ENCODE results near the gene UFM1. TPM values are rescaled to one million over a fixed set of nuclear protein-coding genes. Genes with fewer than 3 reads are reported as not detected.

Gene UFM1
- total RNA-seq, 2 donors from 2014 or later: 37.6 to 71.0 TPM

DNA sequence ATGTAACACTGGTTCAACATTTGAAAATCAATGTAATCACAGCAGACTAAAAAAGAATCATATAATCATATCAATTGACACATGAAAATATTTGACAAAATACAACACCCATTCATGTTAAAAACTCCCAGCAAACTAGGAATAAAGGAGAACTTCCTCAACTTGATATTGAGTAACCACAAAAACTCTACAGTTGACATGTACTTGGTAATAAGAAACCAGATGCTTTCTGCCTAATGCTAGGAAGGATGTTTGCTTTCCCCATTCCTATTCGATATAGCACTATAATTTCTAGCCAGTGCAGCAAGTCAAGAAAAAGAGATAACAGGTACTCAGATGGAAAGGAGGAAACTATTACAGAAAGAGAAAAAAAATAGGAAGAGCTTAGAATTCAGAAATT, 26.9 kb downstream of the UFM1 start:
- Mint-ChIP-seq H3K27ac (no peak overlapping the region), H3K36me3 (peaks cover under 1% of the 10 kb centered on the region), H3K9me3 (peaks cover 10% of the 10 kb centered on the region), H3K27me3 (peaks cover 8 to 28% of the 10 kb centered on the region in 2 donors), H3K4me1 (ENCODE audit: low read depth in 2 of 2) (no peaks in the 10 kb centered on the region), H3K4me3 (no peak overlapping the region)
- ATAC-seq (no peak), DNase-seq (ENCODE audit: low spot score) (no peak)

DNA sequence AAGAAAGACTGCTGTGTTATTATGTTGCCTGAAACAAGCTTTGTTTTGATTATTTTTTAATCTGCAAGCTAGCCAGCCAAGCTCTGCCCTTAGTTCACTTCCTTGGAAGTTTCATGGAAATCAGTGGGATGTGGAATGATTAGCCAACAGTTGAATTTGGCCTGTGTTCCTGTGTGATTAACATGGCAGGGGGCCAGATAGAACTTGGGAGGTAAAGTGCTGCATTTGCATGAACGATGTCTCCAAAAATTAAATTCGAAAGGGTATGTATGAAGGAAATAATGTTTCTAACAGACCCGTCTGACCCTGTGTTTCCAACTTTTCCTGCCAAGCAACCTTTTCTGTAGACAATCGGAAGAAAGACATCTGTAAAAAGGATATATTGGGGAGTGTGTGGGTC, 32.2 kb downstream of the UFM1 start:
- H3K4me3 Mint-ChIP-seq: no peak overlapping the region
- H3K27ac Mint-ChIP-seq: no peak overlapping the region
- H3K9me3 Mint-ChIP-seq: peaks cover 6% of the 10 kb centered on the region
- no peak for ATAC-seq
- H3K36me3 Mint-ChIP-seq: no peaks in the 10 kb centered on the region
- peaks cover 5 to 7% of the 10 kb centered on the region in 2 donors for H3K27me3 Mint-ChIP-seq
- no peak for DNase-seq (ENCODE audit: low spot score)
- no peaks in the 10 kb centered on the region for H3K4me1 Mint-ChIP-seq (ENCODE audit: low read depth in 2 of 2)

DNA sequence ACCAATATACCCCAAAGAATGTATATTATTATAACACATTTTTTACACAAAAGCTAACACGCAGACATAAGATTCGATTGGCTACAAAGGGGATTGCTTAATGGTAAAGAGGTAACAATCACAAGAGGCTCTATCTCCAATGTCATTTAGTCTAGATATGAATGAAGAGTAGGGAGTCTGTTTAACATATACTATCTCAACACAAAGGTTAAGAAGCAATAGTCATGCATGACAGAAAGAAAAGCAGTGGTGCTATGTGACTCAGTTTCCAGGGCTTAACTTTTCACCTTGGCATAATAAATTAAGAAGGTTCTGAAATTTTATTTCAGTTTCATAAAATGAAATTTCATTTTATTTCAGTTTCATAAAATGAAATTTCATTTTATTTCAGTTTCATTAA, 33.3 kb downstream of the UFM1 start:
- Mint-ChIP-seq H3K27ac (no peak overlapping the region), H3K36me3 (no peaks in the 10 kb centered on the region), H3K4me1 (ENCODE audit: low read depth in 2 of 2) (no peaks in the 10 kb centered on the region), H3K4me3 (no peak overlapping the region), H3K9me3 (peaks cover 6% of the 10 kb centered on the region), H3K27me3 (peaks cover 5 to 7% of the 10 kb centered on the region in 2 donors)
- no peak for ATAC-seq
- DNase-seq (ENCODE audit: low spot score): no peak

DNA sequence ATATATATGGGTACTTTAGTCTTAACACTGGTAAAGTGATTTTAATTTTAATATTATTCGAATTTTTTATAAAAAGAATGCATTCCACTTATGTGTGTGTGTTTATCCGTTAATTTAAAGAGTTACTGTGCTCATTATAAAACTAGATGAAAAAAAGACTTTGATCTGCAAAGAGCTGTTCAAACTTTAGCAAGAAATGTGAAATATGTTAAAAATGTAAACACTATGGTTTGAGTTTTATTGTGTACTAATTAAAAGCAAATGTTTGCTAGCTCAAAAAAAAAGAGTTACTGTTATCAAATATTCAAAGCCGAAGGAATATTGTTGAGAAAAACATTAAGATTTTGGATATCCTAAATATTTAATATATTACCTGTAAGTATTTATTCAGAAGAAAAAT, 34.5 kb downstream of the UFM1 start:
- H3K36me3 Mint-ChIP-seq: no peaks in the 10 kb centered on the region
- H3K27ac Mint-ChIP-seq: no peak overlapping the region

DNA sequence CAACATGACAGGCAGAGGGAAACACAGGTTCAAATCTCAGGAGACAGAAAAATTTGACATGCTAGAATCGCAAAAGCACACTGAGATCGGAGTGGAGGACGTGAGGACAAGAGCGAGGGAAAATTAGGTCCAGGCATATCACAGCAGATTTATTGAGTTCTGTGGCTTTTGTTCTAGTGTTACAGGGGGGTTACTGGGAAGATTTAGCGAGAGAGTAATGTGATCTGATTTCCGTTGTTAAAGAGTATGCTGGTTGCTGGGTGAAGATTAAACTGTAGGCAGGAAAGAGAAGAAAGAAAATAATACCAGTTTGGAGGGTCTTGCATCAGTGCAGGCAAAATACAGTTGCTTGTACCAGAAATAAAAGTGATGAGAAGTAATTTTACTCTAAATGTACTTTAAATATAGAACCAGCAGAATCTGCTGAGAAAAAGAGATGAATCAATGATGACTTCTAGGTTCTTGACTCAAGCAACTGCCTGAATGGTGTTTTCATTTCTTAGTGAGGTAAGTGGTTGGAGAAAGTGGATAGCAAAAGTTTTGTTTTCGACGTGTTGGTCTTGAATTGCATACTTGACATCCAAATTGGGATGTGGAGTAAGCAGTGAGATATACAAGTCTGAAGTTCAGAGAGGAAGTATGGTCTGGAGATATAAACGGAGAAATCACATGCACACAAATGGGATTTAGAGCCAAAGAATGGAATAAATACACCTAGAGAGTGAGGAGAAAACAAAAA, 35.7 kb downstream of the UFM1 start:
- H3K4me1 Mint-ChIP-seq (ENCODE audit: low read depth in 2 of 2): no peaks in the 10 kb centered on the region
- H3K27ac Mint-ChIP-seq: no peak overlapping the region
- H3K27me3 Mint-ChIP-seq: peaks cover 3 to 7% of the 10 kb centered on the region in 2 donors
- DNase-seq (ENCODE audit: low spot score) (no peak), ATAC-seq (no peak)
- peaks cover 7% of the 10 kb centered on the region for H3K9me3 Mint-ChIP-seq
- H3K4me3 Mint-ChIP-seq: no peak overlapping the region
- H3K36me3 Mint-ChIP-seq: no peaks in the 10 kb centered on the region

More for the DNA sequence above, 34.5 kb downstream of the UFM1 start:
- Mint-ChIP-seq H3K9me3 (peaks cover 6% of the 10 kb centered on the region), H3K27me3 (peaks cover 5 to 7% of the 10 kb centered on the region in 2 donors), H3K4me3 (no peak overlapping the region), H3K4me1 (ENCODE audit: low read depth in 2 of 2) (no peaks in the 10 kb centered on the region)
- ATAC-seq (no peak), DNase-seq (ENCODE audit: low spot score) (no peak)

DNA sequence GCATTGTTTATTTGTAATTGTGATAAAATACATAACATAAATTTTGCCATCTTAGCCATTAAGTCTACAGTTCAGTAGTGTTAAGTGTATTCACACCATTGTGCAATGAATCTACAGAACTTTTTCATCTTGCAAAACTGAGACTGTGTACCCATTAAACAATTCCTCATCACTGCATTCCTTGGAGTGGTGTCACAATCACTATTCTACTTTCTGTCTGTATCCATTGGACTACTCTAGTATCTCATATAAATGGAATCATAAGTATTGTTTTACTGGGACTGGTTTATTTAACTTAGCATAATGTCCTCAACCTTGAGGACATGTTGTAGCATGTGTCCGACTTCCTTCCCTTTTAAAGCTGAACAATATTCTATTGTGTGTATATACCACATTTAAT, 36.8 kb downstream of the UFM1 start:
- ATAC-seq (no peak), DNase-seq (ENCODE audit: low spot score) (no peak)
- Mint-ChIP-seq H3K27me3 (peaks cover 0 to 3% of the 10 kb centered on the region in 2 donors), H3K9me3 (peaks cover 3% of the 10 kb centered on the region), H3K4me3 (no peak overlapping the region), H3K27ac (no peak overlapping the region), H3K36me3 (no peaks in the 10 kb centered on the region), H3K4me1 (ENCODE audit: low read depth in 2 of 2) (no peaks in the 10 kb centered on the region)

DNA sequence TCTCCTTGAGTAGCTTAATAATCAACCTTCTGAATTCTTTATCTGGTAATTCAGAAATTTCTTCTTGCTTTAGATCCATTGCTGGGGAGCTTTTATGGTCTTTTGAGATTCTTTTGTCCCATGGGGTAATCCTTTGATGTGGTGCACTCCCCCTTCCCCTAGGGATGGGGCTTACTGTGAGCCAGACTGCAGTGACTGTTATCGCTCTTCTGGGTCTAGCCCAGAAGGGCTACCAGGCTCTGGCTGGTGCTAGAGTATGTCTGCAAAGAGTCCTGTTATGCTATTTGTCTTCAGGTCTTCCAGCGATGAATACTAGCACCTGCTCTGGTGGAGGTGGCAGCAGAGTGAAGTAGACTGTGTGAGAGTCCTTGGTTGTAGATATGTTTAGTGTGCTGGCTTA, 41.7 kb downstream of the UFM1 start:
- no peaks in the 10 kb centered on the region for H3K4me1 Mint-ChIP-seq (ENCODE audit: low read depth in 2 of 2)
- ATAC-seq (no peak), DNase-seq (ENCODE audit: low spot score) (no peak)
- H3K27me3 Mint-ChIP-seq: no peaks in the 10 kb centered on the region
- H3K9me3 Mint-ChIP-seq: peaks cover 3% of the 10 kb centered on the region
- no peaks in the 10 kb centered on the region for H3K36me3 Mint-ChIP-seq
- no peak overlapping the region for H3K4me3 Mint-ChIP-seq
- no peak overlapping the region for H3K27ac Mint-ChIP-seq

DNA sequence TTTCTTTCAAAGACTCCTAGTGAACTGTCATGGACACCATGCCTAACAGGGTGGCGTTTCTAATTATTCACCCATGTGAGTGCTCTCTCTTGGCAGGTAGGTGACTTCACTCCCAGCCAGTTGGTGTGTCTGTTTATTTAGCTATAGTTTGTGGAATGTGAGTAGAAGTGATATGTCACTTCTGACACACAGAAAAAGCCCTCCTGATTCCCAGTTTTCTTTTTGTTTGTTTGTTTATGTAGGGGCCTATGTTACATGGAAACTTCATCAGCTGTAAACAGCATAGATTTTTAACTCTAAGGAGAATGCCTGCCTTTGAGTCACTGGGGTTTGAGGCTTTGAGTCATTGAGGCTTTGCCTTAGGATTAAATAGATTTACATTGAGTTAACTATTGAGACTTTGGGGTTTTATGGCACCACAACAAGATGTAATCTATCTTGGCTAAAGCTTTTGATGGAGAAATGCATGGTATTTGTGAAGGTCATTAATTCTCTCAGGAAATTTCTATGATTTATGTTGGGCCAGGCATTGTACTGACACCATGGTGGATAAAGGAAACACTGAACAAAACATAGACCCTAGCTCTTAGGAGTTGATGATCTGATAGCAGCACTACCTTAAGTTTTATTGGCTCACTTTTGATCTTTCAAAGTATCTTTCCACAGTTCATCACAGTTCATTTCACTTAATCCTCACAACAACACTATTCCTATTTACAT, 45.3 kb downstream of the UFM1 start:
- no peak overlapping the region for H3K4me3 Mint-ChIP-seq

DNA sequence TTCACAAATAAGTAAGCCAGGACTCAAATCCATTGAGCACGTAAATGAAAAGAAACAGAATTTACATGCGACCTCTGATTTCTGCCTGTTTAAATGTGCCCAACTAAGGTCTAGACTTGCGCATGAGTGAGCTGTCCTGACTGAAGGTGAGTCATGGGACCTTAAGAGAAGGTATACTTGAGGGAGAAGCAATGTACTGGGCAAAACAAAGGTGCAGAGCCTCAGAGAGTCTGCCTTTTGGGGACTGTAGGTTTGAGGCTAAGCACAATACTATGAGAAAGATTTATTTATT, 45.8 kb downstream of the UFM1 start:
- no peaks in the 10 kb centered on the region for H3K36me3 Mint-ChIP-seq
- H3K9me3 Mint-ChIP-seq: no peaks in the 10 kb centered on the region
- no peak overlapping the region for H3K27ac Mint-ChIP-seq
- no peaks in the 10 kb centered on the region for H3K27me3 Mint-ChIP-seq
- ATAC-seq (no peak), DNase-seq (ENCODE audit: low spot score) (no peak)
- H3K4me3 Mint-ChIP-seq: no peak overlapping the region
- no peaks in the 10 kb centered on the region for H3K4me1 Mint-ChIP-seq (ENCODE audit: low read depth in 2 of 2)

More for the DNA sequence above, 45.3 kb downstream of the UFM1 start:
- Mint-ChIP-seq H3K27ac (no peak overlapping the region), H3K36me3 (no peaks in the 10 kb centered on the region), H3K9me3 (peaks cover 3% of the 10 kb centered on the region), H3K4me1 (ENCODE audit: low read depth in 2 of 2) (no peaks in the 10 kb centered on the region), H3K27me3 (no peaks in the 10 kb centered on the region)
- DNase-seq (ENCODE audit: low spot score): no peak
- ATAC-seq: no peak

DNA sequence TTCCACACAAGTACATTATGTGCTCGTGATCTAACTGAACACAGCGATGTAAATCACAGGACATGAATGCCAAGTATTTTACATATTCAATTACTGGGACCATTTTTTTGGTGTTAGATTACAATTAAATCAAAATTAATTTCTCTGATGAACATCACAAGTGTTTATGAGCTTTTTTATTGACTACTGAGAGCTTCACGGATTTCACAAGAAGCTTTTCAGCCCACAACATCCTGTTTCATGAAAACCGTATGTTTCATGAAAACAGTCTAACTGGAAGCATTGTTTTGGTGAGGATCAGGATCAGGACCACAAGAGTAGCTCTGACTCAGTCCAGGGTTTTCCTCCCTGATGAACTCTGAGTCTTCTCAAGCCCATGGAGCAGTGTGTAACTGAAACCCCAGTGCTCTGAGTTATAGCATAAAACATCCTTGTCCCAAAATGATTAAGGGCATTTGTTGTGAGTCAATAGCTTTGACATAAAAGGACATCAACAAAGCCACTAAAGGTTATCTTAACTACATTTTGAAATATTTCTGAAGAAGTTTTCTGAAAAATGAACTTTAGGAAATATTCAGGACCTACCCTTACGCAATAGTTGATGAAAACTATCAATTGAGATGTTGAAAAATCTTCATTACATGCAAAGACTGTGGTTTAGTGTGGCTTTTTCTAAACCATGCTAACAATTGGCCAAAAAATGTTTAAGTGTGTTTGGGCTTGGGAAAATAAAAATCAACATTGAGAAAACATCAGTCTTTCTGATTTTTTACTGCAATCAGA, 49.3 kb downstream of the UFM1 start:
- Mint-ChIP-seq H3K4me3 (no peak overlapping the region), H3K27me3 (no peaks in the 10 kb centered on the region), H3K36me3 (no peaks in the 10 kb centered on the region), H3K4me1 (ENCODE audit: low read depth in 2 of 2) (no peaks in the 10 kb centered on the region), H3K27ac (no peak overlapping the region), H3K9me3 (peaks cover 4% of the 10 kb centered on the region)
- DNase-seq (ENCODE audit: low spot score) (no peak), ATAC-seq (no peak)

DNA sequence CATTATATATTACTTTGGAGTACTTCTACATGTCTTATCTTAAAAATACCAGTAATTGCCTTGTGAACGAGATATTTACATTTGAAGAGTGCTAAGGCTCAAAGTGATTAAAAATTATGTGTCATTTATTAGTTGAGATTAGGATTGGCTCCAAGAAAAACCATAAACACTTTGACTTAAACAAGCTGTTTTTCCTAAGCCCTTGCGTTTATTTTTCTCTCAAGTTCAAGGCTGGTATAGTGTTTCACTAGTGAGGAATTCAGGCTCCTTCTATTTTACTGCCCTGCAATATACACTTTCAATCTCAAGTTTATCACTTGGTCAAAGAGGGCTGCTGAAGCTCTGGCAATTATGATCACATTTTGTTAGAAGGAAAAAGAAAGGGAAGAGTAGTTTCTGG, 49.9 kb downstream of the UFM1 start:
- no peaks in the 10 kb centered on the region for H3K36me3 Mint-ChIP-seq
- H3K4me3 Mint-ChIP-seq: no peak overlapping the region
- DNase-seq (ENCODE audit: low spot score): no peak
- no peaks in the 10 kb centered on the region for H3K4me1 Mint-ChIP-seq (ENCODE audit: low read depth in 2 of 2)
- ATAC-seq: no peak
- peaks cover 7% of the 10 kb centered on the region for H3K9me3 Mint-ChIP-seq
- no peak overlapping the region for H3K27ac Mint-ChIP-seq
- H3K27me3 Mint-ChIP-seq: no peaks in the 10 kb centered on the region

DNA sequence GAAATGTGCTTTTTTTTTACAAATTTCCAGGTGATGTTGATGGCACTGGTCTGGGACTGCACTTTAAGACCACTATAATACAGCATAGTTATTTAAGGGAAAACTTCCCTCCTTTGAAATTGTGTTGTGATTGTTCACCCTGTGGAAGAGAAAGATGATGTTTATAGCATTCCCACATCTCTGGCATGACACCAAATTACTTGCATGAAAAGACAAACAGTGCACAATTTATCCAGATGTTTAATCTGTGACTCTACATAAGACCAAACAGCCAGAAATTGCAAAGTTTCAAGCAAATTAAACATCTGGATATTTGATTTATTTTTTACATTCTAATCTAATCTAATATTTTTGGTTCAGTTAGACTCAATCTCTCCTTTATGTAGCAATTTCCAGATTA, 51.6 kb downstream of the UFM1 start:
- Mint-ChIP-seq H3K4me3 (no peak overlapping the region), H3K27me3 (no peaks in the 10 kb centered on the region), H3K36me3 (no peaks in the 10 kb centered on the region), H3K27ac (no peak overlapping the region), H3K9me3 (peaks cover 7% of the 10 kb centered on the region), H3K4me1 (ENCODE audit: low read depth in 2 of 2) (no peaks in the 10 kb centered on the region)
- ATAC-seq (no peak), DNase-seq (ENCODE audit: low spot score) (no peak)

DNA sequence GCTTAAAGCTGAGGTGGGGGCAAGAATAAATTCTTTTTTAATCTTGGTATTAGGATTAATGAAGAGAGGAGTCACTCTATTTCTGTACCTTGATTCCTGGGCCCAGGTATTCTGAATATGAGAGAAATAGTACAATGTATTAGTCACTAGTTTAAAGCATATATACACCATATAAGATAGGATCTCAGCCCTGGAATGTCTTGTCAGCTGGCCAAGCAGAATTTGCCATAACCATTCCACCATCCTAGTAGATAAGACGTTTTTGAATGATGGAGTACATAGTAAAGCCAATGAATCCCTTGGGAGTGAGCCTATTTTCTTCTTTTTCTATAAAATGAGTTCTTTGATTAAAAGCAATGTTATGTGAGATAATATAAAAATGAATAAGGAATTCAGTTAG, 55.6 kb downstream of the UFM1 start:
- ATAC-seq (no peak), DNase-seq (ENCODE audit: low spot score) (no peak)
- H3K27me3 Mint-ChIP-seq: no peaks in the 10 kb centered on the region
- no peak overlapping the region for H3K27ac Mint-ChIP-seq
- no peaks in the 10 kb centered on the region for H3K4me1 Mint-ChIP-seq (ENCODE audit: low read depth in 2 of 2)
- H3K36me3 Mint-ChIP-seq: no peaks in the 10 kb centered on the region
- H3K4me3 Mint-ChIP-seq: no peak overlapping the region
- peaks cover 7% of the 10 kb centered on the region for H3K9me3 Mint-ChIP-seq

DNA sequence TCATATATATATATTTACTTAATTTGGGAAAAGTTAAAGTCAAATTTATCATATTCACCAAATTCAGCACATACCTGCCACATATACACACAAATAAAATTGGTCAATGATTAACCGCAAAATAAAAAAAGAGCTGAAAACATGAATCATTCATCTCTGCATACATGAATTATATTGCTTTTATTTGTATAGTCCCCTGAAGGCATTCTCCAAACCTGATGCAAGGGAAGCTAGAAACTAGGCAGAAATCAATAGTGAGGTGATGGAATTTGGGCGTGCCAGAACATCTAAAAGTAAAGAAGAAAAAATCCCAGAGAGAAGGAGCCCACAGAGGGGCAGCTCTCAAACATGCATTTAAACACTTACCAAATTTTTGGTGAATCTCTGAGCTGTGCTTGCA, 60.1 kb downstream of the UFM1 start:
- no peak overlapping the region for H3K4me3 Mint-ChIP-seq
- H3K27ac Mint-ChIP-seq: no peak overlapping the region
- ATAC-seq (no peak), DNase-seq (ENCODE audit: low spot score) (no peak)
- no peaks in the 10 kb centered on the region for H3K4me1 Mint-ChIP-seq (ENCODE audit: low read depth in 2 of 2)
- H3K27me3 Mint-ChIP-seq: no peaks in the 10 kb centered on the region
- peaks cover 3% of the 10 kb centered on the region for H3K9me3 Mint-ChIP-seq
- no peaks in the 10 kb centered on the region for H3K36me3 Mint-ChIP-seq
